ENCODE results near the gene GASK1B. TPM values are rescaled to one million over a fixed set of nuclear protein-coding genes. Genes with fewer than 3 reads are reported as not detected.

Gene GASK1B
- total and polyA plus RNA-seq, 2 donors (not counting 3 experiments of a cell fraction or from before 2014, with no cell fraction given), result 160 to 235 TPM

DNA sequence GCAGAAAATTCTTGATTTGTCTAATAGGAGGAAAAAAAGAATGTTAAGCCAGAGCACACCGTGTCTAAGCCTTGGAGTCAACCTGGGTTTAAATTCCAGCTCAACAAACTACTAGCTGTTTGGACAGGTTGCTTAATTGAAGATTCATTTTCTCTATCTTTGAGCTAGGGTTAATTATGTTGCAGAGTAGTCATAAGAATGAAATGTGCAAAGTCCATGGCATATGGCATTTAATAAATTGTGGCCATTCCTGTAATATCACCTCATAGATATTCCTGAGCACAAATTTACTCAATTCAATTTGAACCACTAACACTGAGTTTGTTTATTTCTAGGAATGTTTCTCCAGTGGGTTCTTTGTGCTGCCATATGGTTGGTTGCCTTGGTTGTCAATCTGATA lies 42.0 kb upstream of the GASK1B start:
- CTCF ChIA-PET, result no interaction called here
- FAIRE-seq (no peak), DNase-seq (ENCODE audit: low read depth, low spot score) (no peak)
- TF ChIP-seq, protein P1, sequence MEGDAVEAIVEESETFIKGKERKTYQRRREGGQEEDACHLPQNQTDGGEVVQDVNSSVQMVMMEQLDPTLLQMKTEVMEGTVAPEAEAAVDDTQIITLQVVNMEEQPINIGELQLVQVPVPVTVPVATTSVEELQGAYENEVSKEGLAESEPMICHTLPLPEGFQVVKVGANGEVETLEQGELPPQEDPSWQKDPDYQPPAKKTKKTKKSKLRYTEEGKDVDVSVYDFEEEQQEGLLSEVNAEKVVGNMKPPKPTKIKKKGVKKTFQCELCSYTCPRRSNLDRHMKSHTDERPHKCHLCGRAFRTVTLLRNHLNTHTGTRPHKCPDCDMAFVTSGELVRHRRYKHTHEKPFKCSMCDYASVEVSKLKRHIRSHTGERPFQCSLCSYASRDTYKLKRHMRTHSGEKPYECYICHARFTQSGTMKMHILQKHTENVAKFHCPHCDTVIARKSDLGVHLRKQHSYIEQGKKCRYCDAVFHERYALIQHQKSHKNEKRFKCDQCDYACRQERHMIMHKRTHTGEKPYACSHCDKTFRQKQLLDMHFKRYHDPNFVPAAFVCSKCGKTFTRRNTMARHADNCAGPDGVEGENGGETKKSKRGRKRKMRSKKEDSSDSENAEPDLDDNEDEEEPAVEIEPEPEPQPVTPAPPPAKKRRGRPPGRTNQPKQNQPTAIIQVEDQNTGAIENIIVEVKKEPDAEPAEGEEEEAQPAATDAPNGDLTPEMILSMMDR (IDR thresholded peaks at IDR 0.05; ENCODE audit: extremely low read depth in 1 of 2, insufficient read depth in 1 of 2, low read depth in 1 of 2, low read length in 2 of 2), result no peak
- no peak for TF ChIP-seq POLR2A (IDR thresholded peaks at IDR 0.05; ENCODE audit: low read depth, low read length)
- no peak for TF ChIP-seq FOS (IDR thresholded peaks at IDR 0.05; ENCODE audit: borderline replicate concordance, insufficient read depth, low read length)
- TF ChIP-seq JUN (IDR thresholded peaks at IDR 0.05; ENCODE audit: borderline replicate concordance, insufficient read depth, insufficient read length, low read depth), result no peak
- TF ChIP-seq POLR2AphosphoS5 (IDR thresholded peaks at IDR 0.05; ENCODE audit: insufficient read depth, low read depth, low read length), result no peak
- TF ChIP-seq, protein P2, sequence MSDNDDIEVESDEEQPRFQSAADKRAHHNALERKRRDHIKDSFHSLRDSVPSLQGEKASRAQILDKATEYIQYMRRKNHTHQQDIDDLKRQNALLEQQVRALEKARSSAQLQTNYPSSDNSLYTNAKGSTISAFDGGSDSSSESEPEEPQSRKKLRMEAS (IDR thresholded peaks at IDR 0.05; ENCODE audit: insufficient read depth, insufficient read length), result no peak
- Histone ChIP-seq H3K4me2 (ENCODE audit: insufficient read depth, low read length) (no peak overlapping the region), H3K27ac (ENCODE audit: insufficient read depth, low read depth, low read length) (no peak overlapping the region), H3K36me3 (ENCODE audit: control insufficient read depth in 2 of 2, extremely low read depth in 1 of 2, insufficient read depth in 2 of 2, low read length in 2 of 2) (peaks cover 0 to 2% of the 10 kb centered on the region in 2 experiments), H3K4me1 (ENCODE audit: control insufficient read depth, extremely low read depth, insufficient read depth, low read length) (peaks cover 14% of the 10 kb centered on the region), H3K9me3 (replicated peaks; ENCODE audit: control insufficient read depth, insufficient read depth, low read length) (no peaks in the 10 kb centered on the region), H3K9ac (replicated peaks; ENCODE audit: extremely low read depth, insufficient read depth, low read length) (no peak overlapping the region), H3K27me3 (ENCODE audit: control insufficient read depth in 2 of 2, insufficient read depth in 2 of 2, low read length in 2 of 2) (no peaks in the 10 kb centered on the region), H3K9me1 (replicated peaks; ENCODE audit: control insufficient read depth, extremely low read depth, insufficient read depth, low read length) (no peaks in the 10 kb centered on the region), H4K20me1 (replicated peaks; ENCODE audit: control insufficient read depth, extremely low read depth, insufficient read depth, low read length) (no peaks in the 10 kb centered on the region), H3K4me3 (replicated peaks in 1 of 3; ENCODE audit: insufficient read depth in 1 of 3, low read depth in 1 of 3, low read length in 3 of 3) (no peak overlapping the region), H3K79me2 (ENCODE audit: control insufficient read depth, insufficient read depth, low read length) (no peaks in the 10 kb centered on the region), H2AFZ (ENCODE audit: low read depth, low read length) (no peak overlapping the region)
- no TSS peak for BruUV-seq (replicated peaks)
- intact Hi-C loops (cut with micrococcal nuclease) (no loop called here), dilution Hi-C loops (cut with MboI; ENCODE audit: extremely low pct_ligation_motif_present, low sequenced_read_pairs) (no loop called here)
- POLR2A ChIA-PET, result no interaction called here

DNA sequence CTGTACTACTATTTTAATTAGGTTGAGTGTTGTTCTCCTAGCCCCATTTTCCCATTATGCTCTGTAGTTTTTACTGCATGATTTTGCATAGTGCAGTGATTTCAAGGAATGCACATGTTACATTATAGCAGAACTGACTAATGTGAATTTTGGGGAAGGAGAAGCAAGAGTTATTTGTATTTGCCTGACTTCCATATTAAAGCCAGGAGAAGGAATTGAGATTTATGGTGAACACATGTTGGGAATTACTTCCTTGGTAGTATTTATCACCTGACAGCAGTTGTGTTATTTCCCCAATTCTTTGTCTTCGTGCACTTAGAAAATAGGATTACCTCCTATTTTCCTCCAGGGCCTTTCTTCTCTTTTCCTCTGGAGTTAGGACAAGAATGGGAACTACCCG lies 40.6 kb upstream of the GASK1B start:
- H3K27ac ChIP-seq (ENCODE audit: insufficient read depth, low read depth, low read length), result no peak overlapping the region
- no peaks in the 10 kb centered on the region for H3K27me3 ChIP-seq (ENCODE audit: control insufficient read depth in 2 of 2, insufficient read depth in 2 of 2, low read length in 2 of 2)
- no peak for DNase-seq (ENCODE audit: low read depth, low spot score)
- TF ChIP-seq JUN (IDR thresholded peaks at IDR 0.05; ENCODE audit: borderline replicate concordance, insufficient read depth, insufficient read length, low read depth), result no peak
- no peak for TF ChIP-seq POLR2A (IDR thresholded peaks at IDR 0.05; ENCODE audit: low read depth, low read length)
- no peak for TF ChIP-seq POLR2AphosphoS5 (IDR thresholded peaks at IDR 0.05; ENCODE audit: insufficient read depth, low read depth, low read length)
- no peak for TF ChIP-seq EZH2 (IDR thresholded peaks at IDR 0.05; ENCODE audit: borderline replicate concordance, low read depth, low read length, severe bottlenecking)
- TF ChIP-seq, protein P2 (IDR thresholded peaks at IDR 0.05; ENCODE audit: insufficient read depth, insufficient read length), result no peak
- TF ChIP-seq MYC (IDR thresholded peaks at IDR 0.05; ENCODE audit: low read depth, low read length), result no peak
- no peak for TF ChIP-seq FOS (IDR thresholded peaks at IDR 0.05; ENCODE audit: borderline replicate concordance, insufficient read depth, low read length)
- no peak for TF ChIP-seq GATA2 (IDR thresholded peaks at IDR 0.05; ENCODE audit: insufficient read depth, insufficient read length, low read depth, low read length)
- TF ChIP-seq, protein P1 (IDR thresholded peaks at IDR 0.05; ENCODE audit: extremely low read depth in 1 of 2, insufficient read depth in 1 of 2, low read depth in 1 of 2, low read length in 2 of 2), result no peak
- H3K4me2 ChIP-seq (ENCODE audit: insufficient read depth, low read length), result no peak overlapping the region
- BruUV-seq (replicated peaks), result no TSS peak
- H3K4me3 ChIP-seq (replicated peaks in 1 of 3; ENCODE audit: insufficient read depth in 1 of 3, low read depth in 1 of 3, low read length in 3 of 3), result no peak overlapping the region
- ChIA-PET CTCF (no interaction called here), POLR2A (no interaction called here)
- intact Hi-C loops (cut with micrococcal nuclease), result no loop called here
- no peak for FAIRE-seq
- H3K9ac ChIP-seq (replicated peaks; ENCODE audit: extremely low read depth, insufficient read depth, low read length), result no peak overlapping the region
- no peaks in the 10 kb centered on the region for H4K20me1 ChIP-seq (replicated peaks; ENCODE audit: control insufficient read depth, extremely low read depth, insufficient read depth, low read length)
- peaks cover 0 to 2% of the 10 kb centered on the region in 2 experiments for H3K36me3 ChIP-seq (ENCODE audit: control insufficient read depth in 2 of 2, extremely low read depth in 1 of 2, insufficient read depth in 2 of 2, low read length in 2 of 2)
- dilution Hi-C loops (cut with MboI; ENCODE audit: extremely low pct_ligation_motif_present, low sequenced_read_pairs), result no loop called here
- H3K79me2 ChIP-seq (ENCODE audit: control insufficient read depth, insufficient read depth, low read length), result no peaks in the 10 kb centered on the region
- H2AFZ ChIP-seq (ENCODE audit: low read depth, low read length), result no peak overlapping the region
- H3K9me3 ChIP-seq (replicated peaks; ENCODE audit: control insufficient read depth, insufficient read depth, low read length), result no peaks in the 10 kb centered on the region
- no peaks in the 10 kb centered on the region for H3K9me1 ChIP-seq (replicated peaks; ENCODE audit: control insufficient read depth, extremely low read depth, insufficient read depth, low read length)
- H3K4me1 ChIP-seq (ENCODE audit: control insufficient read depth, extremely low read depth, insufficient read depth, low read length), result peaks cover 15% of the 10 kb centered on the region
